Measurements from ENCODE around the gene ANKRD13C.
"Not testable (repeated sequence)": the region's sequence is repeated elsewhere in the genome, so short reads cannot be mapped to it uniquely, and the experiment has no call there.

Gene ANKRD13C, protein sequence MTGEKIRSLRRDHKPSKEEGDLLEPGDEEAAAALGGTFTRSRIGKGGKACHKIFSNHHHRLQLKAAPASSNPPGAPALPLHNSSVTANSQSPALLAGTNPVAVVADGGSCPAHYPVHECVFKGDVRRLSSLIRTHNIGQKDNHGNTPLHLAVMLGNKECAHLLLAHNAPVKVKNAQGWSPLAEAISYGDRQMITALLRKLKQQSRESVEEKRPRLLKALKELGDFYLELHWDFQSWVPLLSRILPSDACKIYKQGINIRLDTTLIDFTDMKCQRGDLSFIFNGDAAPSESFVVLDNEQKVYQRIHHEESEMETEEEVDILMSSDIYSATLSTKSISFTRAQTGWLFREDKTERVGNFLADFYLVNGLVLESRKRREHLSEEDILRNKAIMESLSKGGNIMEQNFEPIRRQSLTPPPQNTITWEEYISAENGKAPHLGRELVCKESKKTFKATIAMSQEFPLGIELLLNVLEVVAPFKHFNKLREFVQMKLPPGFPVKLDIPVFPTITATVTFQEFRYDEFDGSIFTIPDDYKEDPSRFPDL

DNA sequence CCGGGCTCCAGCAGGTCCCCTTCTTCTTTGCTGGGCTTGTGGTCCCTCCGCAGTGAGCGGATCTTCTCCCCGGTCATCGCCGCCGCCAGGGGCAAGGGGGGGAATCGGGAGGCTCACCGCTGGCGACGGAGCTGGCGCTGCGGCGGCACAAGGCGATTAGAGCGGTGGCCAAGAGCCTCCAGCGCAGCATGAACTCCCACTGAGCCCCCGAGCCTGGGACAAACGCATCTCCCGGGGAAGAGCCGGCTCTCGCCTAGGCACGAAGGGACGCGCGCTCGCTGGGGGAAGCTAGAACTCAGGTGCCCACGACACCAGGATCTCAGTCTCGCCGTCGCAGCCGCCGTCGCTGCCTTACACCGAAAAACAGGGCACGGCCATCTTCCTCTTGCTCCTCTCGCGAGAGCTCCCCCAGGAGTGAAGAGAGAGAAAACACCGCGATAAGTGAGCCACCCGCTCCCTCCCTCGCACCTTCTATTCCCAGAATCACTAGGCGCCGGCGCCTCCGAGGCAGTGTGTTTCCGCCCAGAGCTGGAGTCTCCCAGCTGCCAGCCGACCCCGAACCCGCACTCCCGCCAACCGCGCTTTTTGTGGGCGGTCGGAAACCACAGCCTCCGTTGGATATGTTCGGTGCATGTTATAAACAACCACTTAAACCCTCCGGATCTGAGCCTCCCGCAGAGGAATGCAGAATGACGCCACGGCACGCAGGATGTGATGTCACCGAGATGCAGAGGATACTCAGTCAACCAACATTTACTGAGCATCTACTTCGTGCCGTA, at the start of gene ANKRD13C:
Gene ANKRD13C (minus strand): TSS at position 391 of the 779 bp plus-strand sequence. CDS start 314 bp downstream, at position 77.
- peak; percentile 92 to 93 for DNase-seq

DNA sequence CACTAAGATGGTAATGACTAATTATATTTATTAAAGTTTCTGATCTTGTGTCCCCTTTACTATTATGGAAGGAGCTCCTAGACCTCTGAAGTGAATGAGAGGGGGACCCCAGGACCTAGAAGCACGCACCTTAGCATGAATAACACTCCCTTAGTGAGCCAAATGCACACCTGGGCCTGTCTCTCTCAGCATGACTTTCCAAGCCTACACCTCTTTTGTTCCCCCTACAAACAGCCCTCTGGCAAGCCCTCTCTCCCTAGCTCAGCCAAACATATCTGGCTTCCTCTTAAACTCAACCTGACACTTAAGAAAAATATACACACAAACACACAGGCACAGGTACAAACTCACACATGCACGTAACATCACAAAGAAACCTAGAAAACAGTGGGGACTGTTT, 49.2 kb upstream of the ANKRD13C start:
- DNase-seq = no peak

- DNase-seq = no peak
Observed at GRCh38 chr1:70401974-70402373, 47.5 kb upstream of the ANKRD13C start.

- DNase-seq = no peak
Observed at GRCh38 chr1:70400335-70400734, 45.8 kb upstream of the ANKRD13C start.

GRCh38 chr1:70397013-70397412, 42.5 kb upstream of the ANKRD13C start:
- DNase-seq = no peak

GRCh38 chr1:70396607-70397006, 42.1 kb upstream of the ANKRD13C start:
- no peak for DNase-seq

DNA sequence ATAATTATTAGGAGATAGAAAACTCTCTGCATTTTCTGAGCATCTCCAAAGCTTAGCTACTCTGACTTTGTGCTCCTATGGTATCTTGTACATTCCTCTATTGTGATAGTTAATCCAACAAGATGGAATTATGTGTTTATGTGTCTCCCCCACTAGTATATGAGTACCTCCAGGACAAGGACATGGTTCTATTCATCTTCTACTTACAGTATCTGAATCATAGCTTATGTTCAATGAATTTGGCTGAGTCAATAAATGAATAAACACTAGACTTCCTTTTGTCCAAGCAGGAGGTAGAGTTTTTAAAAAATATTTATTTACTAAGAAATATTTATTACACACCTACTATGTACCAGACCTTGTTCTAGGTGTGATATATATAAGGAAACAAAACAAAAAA, 38.1 kb upstream of the ANKRD13C start:
- no peak for DNase-seq

GRCh38 chr1:70387507-70387906, 33.0 kb upstream of the ANKRD13C start:
- no peak for DNase-seq

GRCh38 chr1:70386121-70386520, 31.6 kb upstream of the ANKRD13C start:
- DNase-seq = no peak

DNA sequence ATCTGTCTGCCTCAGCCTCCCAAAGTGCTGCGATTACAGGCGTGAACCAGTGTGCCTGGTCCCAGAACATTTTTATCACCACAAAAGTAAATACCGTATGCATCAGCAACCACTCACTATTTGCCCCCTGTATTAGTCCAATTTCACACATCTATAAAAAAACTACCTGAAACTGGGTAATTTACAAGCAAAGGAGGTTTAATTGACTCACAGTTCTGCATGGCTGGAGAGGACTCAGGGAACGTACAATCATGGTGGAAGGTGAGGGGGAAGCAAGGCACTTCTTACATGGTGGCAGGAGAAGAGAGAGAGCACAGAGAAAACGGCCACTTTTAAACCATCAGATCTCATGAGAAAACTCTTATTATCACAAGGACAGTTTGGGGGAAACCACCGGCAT, 31.0 kb upstream of the ANKRD13C start:
- no peak for DNase-seq

DNA sequence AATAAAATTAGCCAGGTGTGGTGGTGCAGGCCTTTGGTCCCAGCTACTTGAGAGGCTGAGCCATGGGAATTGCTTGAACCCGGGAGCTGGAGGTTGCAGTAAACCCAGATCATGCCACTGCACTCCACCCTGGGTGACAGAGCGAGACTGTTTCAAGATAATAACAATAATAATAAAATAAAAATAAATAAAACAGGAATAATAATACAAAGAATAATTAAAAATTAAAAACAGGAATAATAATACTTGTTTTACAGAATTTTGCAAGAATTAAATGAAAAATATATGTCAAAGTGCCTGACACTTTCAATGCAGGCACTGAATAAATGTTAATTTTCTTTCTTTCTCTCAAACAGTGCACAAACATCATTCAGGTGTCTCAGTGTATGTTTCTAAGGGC, 30.0 kb upstream of the ANKRD13C start:
- DNase-seq = no peak

DNA sequence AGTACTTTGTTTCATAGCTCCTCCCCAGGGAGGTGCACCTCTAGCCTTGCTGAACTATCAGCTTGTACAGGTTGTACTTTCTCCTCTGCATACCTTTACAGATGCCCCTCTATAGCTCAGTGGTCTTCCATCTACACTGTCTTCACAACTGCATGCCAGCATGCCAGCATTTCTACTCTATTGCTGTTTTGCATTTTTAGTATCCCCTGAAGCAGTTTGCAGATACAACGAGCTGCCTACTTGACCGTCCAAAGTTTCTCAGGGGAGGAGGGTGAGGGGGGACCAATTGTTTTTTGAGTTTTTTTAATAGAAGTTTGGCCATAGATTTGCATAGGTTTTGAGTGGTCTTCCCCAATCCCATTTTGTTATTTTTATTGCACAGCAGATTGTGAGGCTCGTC, 29.0 kb upstream of the ANKRD13C start:
- no peak for DNase-seq

DNA sequence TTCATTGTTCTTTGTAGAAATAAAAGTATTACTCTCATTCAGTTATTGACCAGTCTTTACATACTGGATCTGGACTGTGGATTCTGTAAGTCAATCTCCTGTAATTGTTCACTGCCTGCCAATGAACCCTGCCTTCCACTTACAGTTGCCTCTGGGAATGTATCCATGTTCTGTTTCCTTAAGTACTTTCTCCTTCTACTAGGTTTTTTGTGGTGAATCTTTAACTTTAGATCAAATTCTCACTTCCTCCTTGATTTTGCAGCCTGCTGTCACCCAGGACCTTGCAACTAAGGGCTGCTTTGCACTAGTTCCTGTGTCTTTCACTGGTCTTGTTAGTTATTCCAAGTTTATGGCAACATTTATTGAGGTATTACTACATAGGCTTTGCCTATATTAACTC, 28.2 kb upstream of the ANKRD13C start:
- no peak for DNase-seq

DNA sequence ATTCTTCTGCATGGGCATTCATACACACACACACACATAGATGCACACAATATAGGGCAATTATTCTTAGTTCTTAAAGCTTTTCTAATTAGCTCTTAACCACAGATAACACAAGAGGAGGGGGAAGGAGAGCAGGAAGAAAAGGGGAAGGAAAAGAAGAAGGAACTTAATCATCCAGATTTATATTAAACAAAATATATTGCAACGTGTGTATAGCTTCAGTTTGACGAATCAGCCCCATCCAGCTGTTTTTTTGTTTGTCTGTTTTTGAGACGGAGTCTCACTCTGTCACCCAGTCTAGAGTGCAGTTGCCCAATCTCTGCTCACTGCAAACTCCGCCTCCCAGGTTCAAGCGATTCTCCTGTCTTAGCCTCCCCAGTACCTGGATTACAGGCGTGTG, 21.7 kb upstream of the ANKRD13C start:
- no peak for DNase-seq

GRCh38 chr1:70373580-70373979, 19.1 kb upstream of the ANKRD13C start:
- DNase-seq = not testable (repeated sequence)

DNA sequence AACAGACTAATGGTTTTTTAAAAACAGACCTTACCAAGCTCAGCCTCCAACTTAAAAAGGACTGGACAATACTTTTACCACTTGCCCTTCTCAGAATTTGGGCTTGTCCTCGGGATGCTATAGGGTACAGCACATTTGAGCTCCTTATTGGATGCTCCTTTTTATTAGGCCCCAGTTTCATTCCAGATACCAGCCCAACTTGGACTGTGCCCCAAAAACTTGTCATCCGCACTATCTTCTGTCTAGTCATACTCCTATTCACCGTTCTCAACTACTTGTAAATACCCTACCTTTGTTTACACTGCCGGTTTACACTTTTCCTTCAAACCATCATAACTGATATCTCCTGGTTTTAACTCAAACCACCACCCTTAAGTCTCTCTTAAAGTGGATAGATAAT, 17.9 kb upstream of the ANKRD13C start:
- no peak for DNase-seq

GRCh38 chr1:70371586-70371985, 17.1 kb upstream of the ANKRD13C start:
- DNase-seq = not testable (repeated sequence)

DNA sequence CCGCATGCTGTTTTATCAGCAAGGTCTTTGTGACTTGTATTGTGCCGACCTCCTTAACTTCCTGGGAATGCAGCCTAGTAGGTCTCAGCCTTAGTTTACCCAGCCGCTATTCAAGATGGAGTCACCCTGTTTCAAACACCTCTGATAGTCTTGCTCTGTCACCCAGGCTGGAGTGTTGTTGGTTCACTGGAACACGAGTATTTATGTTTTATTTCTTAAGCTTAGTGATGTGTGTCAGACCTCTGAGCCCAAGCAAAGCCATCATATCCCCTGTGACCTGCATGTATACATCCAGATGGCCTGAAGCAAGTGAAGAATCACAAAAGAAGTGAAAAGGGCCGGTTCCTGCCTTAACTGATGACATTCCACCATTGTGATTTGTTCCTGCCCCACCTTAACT, 12.9 kb upstream of the ANKRD13C start:
- DNase-seq = not testable (repeated sequence)

DNA sequence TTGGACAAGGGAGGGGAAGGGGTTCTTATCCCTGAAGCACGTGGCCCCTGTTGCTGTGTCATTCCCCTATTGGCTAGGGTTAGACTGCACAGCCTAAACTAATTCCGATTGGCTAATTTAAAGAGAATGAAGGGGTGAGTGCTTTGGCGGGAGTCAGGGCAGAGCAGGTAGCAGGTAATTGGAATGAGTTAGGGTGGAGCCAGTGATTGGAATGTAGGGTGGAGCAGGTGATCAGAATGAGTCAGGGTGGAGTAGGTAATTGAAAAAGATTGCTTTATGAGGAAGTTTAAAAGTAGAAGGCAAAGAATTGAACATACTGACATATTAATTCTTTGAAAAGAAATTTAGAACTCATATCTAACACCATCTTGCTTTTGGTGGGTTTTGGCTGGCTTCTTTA, 12.5 kb upstream of the ANKRD13C start:
- not testable (repeated sequence) for DNase-seq

DNA sequence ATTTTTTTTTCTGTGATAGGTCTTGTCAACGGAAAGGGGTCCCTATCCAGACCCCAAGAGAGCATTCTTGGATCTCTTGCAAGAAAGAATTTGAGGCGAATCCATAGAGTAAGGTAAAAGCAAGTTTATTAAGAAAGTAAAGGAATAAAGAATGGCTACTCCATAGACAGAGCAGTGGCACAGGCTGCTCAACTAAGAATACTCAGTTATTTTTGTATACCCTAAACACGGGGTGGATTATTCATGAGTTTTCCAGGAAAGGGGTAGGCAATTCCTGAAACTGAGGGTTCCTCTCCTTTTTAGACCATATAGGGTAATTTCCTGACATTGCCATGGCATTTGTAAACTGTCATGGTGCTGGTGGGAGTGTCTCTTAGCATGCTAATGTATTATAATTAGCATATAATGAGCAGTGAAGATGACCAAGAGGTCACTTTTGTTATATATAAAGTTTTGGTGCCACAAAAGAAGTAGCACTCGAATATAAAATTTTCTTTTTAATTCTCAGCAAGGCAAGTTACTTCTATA, 12.0 kb upstream of the ANKRD13C start:
- DNase-seq = not testable (repeated sequence)

GRCh38 chr1:70364439-70364838, 9.9 kb upstream of the ANKRD13C start:
- no peak for DNase-seq

- DNase-seq = no peak
Observed at GRCh38 chr1:70361727-70362398, 7.3 kb upstream of the ANKRD13C start.

- no peak for DNase-seq
Observed at GRCh38 chr1:70360321-70360720, 5.8 kb upstream of the ANKRD13C start.
